ENCODE results near the gene ASB5.

Gene ASB5

DNA sequence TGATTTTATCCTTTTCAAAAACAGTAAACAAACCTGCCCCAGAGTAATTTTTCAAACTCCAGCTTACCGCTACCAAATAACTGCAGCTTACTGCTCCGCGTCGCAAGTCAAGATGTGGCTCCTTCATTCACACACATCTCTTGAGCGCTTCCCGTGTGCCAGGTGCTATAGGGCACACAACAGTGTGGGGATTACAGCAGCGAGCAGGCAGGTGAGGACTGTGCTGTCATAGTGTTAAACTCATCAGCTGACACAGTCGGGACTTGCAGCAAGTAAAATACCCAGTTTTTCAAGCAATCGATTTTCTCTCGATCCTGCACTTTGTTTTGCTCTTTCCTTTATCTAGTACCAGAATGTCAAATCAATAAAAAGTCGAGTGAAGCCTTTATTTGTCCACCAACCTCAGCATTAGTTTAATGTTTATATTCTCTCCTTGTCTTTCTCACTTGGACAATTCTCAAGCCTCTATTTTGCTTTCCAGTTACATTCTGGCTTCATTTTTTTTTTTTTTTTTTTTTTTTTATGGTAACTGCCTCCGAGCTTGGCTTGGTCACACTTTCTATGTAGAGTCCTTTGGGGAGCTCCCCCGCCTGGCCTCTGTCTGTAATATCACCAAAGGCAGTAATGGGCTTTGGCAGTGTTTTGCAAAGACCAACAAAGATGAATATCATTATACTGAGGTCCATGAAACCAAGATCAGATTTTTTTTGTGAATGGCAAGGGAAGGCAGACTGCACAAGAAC, 8.3 kb upstream of the ASB5 start:
- peak; percentile 15 for DNase-seq

GRCh38 chr4:176276710-176277109, 7.7 kb upstream of the ASB5 start:
- DNase-seq, result no peak

- no peak for DNase-seq
Measured at GRCh38 chr4:176274441-176274840, 5.4 kb upstream of the ASB5 start.

DNA sequence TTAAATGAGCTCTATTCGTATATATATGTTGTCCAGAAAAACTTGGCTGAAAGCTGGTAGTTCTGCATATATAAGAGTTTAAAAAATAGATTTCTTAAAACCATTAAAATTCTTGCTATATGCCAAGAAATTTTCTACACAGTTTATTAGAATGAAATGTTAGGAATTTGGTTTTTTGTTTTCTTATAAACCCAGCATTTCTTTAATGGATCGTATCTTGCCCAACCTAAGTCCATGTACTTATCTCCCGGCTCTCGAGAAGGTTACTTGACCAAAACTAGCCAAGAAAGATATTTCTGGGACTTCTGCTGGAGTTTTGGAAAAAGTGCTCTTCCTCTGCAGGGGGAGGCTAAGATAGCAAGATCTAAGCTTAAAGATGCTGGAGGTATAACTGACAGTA, 4.7 kb upstream of the ASB5 start:
- DNase-seq, result no peak

DNA sequence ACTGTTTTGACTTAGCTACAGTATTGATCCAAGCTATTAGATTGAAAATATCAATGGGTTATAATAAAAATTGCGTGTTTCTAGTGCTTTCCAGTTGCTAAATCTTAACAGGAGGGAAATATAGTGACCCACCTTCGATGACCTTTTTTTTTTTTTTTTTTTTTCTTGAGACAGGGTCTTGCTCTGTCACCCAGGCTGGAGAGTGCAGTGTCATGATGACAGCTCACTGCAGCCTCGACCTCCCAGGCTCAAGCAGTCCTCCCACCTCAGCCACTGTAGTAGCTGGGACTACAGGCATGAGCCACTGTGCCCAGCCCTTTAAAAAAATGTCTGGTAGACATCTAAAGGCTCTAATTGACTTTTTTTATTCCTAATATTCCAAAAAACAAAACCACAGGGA, 3.8 kb upstream of the ASB5 start:
- no peak for DNase-seq

DNA sequence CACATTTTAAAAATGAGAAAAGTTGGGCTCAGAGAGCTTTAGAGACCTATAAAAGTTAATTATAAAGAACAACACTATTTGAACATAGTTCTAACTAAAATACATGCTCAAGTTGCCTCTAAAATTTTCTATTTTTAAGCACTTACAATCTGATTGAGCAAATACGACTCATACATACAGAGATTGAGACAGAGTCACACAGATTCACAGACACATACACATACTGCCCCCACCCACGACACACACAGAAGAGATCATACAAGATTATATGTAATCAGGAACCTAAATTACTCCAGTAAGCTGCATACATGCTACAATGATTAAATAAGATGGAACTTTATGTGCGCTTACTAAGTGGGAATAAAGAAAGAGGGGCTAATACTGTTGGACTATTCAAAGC, 2.7 kb upstream of the ASB5 start:
- DNase-seq, result no peak

GRCh38 chr4:176270669-176271068, 1.6 kb upstream of the ASB5 start:
- DNase-seq, result no peak

- DNase-seq, result no peak
Measured at GRCh38 chr4:176266026-176266425, 3.0 kb downstream of the ASB5 start.

- DNase-seq, result no peak
Measured at GRCh38 chr4:176262243-176262642, 6.8 kb downstream of the ASB5 start.

DNA sequence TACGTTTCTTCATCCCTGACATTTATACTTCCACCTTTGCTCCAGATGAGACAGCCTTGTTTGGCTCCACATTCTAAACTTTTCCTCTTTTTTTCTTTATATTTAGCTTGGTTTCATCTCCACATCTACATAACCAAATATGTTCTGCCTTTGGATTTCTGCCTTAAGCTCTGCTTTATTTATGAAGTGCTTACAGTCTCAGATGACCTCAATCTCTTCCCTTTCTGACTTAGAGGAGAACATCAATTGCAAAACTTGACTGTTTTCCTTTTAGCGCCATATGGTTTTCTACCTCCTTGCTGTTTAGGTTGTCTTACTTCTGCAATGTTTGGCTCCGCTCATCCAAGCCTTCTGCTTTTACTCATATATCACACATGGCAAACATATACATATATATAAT, 7.5 kb downstream of the ASB5 start:
- no peak for DNase-seq

GRCh38 chr4:176261018-176261417, 8.0 kb downstream of the ASB5 start:
- no peak for DNase-seq

GRCh38 chr4:176259330-176260090, 9.5 kb downstream of the ASB5 start:
- no peak for DNase-seq

DNA sequence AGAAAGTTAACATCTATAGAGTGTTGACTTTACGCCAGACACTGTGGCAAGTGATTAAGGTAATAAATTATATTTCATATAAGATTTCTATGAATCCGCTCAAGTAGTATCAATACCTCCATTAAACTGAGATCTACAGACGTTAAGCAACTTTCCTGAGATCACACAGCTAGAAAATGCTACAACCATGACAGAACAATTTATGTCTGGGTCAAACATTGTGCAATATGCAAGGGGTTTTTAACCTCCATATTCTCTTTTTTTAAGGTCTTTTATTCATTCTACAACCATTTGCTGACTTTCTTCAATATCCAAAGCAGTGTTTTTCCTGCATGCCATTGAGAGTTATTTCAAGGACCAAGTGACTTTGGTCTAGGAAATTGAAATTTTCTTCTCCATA, 10.9 kb downstream of the ASB5 start:
- DNase-seq, result no peak

GRCh38 chr4:176256921-176257320, 12.1 kb downstream of the ASB5 start:
- no peak for DNase-seq

DNA sequence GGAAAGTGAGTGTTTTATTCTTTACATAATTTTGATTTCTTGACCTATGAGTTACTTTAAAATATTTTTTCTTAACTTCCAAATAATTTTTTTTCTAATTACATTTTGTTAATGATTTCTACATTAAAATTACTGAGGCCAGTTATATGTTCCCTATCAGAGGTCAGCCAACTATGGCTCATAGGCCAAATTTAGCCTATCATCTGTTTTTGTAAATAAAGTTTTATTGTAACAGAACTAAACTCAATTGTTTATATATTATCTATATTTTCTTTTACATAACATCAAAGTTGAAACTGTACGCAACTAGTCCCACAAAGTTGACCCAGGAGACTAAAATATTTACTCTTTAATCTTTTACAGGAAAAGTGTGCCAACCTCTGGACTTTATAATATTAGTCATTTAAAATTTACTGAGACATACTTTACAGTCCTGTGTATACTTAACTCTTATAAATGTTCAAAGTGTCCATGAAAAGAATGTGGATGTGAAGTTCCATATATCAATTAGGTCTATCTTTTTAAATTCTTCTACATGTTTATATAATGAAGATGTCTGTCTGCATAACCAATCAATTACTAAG, 26.2 kb downstream of the ASB5 start:
- DNase-seq, result no peak

DNA sequence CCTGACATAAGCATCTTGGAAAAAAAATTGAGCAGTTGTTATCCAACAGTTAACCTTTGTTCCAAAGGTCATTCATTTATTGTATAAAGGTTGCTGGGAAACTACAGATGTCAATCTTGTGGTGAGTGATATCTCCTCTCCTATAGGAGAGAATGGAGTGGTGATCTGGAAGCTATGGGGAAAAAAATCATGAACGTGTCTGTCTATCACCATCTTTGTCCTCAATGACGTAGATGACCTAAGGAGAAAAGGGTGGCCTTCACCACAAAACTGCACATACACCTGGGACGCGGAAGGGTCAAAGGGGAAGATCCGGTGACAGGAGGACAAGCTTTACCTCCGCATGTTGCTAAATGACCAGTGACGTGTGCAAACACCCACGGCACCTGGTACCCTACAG, 27.3 kb downstream of the ASB5 start:
- no peak for DNase-seq

DNA sequence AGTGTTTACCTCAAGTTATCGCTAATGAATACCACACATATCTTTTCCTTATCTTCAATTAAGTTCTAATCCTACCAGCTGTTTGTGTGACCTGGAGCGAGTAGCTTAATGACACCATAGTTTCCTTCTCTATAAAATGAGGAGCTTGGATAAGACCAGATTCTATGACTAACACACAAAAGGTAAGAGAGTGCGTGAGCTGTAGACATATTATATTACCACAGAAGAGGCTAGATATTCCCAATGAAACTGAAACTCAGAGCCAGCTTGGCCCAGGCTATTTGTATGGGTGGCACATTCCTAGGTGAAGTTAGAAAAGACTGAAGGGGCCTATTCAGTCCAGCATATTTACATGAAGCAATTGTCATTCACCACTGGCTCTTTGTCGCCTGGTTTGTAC, 30.2 kb downstream of the ASB5 start:
- DNase-seq, result no peak

GRCh38 chr4:176238157-176238610, 30.8 kb downstream of the ASB5 start:
- DNase-seq, result no peak

DNA sequence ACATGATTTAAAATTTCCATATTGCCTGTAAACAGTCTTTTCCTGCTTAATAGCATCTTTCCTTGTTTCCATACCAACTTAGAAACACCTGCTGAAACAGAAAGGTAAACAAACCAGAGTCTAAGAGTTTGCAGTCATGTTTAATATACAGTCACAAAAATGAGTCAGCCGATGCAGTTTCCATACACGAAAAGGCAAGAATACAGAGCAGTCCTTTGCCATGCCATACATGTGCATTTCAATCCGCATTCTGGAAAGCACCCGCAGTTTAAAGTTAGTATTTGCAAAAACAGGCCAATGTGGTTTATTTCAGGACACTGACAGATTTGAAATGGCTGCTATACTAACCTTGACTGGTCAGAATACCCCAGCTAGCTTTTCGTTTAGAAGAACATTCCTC, 32.1 kb downstream of the ASB5 start:
- no peak for DNase-seq

DNA sequence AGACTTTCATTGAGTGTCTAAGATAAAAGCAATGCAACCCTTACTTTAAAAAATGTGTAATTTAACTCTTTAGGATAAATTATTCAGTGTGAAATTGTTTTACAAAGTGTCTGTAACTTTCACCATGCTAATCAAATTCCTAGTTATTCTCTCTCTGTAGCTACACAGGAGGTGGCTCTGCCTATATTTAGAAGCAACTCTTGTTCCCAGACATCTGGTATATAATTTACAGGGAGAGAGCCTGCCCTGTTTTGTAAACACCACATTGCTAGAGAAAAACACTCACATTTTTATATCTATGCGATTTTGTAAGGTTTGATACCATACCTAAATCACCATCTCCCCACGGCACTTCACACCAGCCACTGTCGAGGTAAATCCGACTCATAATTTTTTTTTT, 38.2 kb downstream of the ASB5 start:
- DNase-seq, result no peak

DNA sequence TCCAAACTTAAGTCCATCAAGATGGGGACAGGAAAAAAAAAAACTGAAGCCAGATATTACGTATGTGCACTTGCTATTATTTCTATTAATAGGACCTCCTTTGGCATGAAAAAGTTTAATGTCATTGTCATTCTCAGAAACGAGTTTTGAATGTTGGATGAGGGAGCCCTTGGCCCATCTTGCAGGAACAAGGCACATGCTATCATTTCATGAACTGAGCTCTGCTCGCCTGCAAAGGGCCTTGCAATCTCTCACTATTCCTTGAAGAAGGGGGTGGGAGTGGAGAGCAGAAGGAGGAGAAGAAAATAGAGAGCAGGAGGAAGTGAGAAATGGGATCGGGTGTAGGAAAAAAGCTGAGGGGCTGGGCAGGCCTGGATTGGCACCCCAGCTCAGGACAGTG, 39.4 kb downstream of the ASB5 start:
- no peak for DNase-seq

GRCh38 chr4:176226736-176227135, 42.3 kb downstream of the ASB5 start:
- DNase-seq, result no peak

- no peak for DNase-seq
Measured at GRCh38 chr4:176223561-176223960, 45.5 kb downstream of the ASB5 start.

DNA sequence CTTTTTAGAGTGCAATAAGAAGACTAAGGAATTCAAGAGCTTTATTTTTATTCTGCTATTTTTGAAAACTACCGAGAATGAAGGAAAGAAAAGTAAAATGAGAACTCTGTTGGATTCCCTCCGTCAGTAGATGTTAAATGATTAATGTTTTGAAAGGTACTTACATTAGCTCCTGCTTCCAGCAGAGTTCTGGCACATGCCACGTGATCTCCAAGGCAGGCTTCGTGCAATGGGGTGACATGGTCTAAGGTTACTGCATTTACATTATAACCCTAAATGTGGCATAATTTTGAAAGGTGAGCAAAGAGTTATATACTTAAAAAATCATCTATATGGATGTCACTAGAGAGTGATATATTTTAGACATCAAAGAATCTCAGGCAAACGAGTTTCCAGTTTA, 46.9 kb downstream of the ASB5 start:
- no peak for DNase-seq
